H4 (cell line): Measurements from ENCODE around the gene PHLDB2. TPM values are rescaled to one million over a fixed set of nuclear protein-coding genes. Genes with fewer than 3 reads are reported as not detected.

Source experiments
- DNase-seq: peaks from one replicate; pipeline ENCODE4 v3.0.0-alpha.2; 2015; ENCODE audit warnings: low spot score
- total RNA-seq: library from RNA; depleted of rRNA; stranded (reverse); fragments of >200 nt; shearing (Covaris generic); gene quantifications from 2 replicates; pipeline ENCODE4 v1.2.3, GENCODE V29; 2014; rRNA removed

Gene PHLDB2
- total RNA-seq, 1 experiment from 2014 or later, result 34.7 TPM

GRCh38 chr3:112018712-112019111, 159.6 kb downstream of the PHLDB2 start:
- no peak for DNase-seq

GRCh38 chr3:112019716-112020115, 160.7 kb downstream of the PHLDB2 start:
- DNase-seq, result no peak

GRCh38 chr3:112020674-112021085, 161.6 kb downstream of the PHLDB2 start:
- no peak for DNase-seq

Other genes starting within 250 kb of the PHLDB2 start
- 0.46 and 2.0 TPM in 2 replicates for gene PLCXD2, start 184.6 kb upstream of the PHLDB2 start, total RNA-seq
- 34.1 and 44.1 TPM in 2 replicates for gene ABHD10, start 119.8 kb downstream of the PHLDB2 start, total RNA-seq
- gene TAGLN3, start 139.7 kb downstream of the PHLDB2 start, total RNA-seq, result not detected in 2 replicates
- gene TMPRSS7, start 175.5 kb downstream of the PHLDB2 start, total RNA-seq, result 0.12 TPM in 1 of 2 replicates, not detected in the other
- 2.0 and 3.0 TPM in 2 replicates for gene C3orf52, start 227.1 kb downstream of the PHLDB2 start, total RNA-seq